ENCODE results near the gene USP49.
"Not testable (repeated sequence)": the region's sequence is repeated elsewhere in the genome, so short reads cannot be mapped to it uniquely, and the experiment has no call there.

The USP49 gene

DNA sequence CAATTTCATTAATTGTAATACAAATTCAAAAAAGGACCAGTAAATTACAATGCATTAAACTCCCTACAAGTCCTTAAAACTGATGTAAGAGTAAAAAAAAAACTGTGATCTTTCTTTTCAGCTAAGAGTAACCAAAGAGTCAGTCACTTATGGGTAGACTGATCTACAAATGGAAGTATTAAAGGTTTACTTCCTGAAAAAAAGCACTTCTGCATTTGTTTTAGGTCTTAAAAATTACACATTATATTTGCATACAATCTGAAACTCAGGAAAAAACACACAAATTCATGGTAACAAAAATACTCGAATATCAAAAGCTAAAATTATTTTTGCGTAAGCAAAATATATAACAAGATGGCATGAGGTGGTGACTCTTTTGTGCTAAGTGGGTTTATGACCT lies 23.5 kb downstream of the USP49 start:
- DNase-seq = no peak

- no peak for DNase-seq
Observed at GRCh38 chr6:41859356-41859755, 35.8 kb downstream of the USP49 start.

DNA sequence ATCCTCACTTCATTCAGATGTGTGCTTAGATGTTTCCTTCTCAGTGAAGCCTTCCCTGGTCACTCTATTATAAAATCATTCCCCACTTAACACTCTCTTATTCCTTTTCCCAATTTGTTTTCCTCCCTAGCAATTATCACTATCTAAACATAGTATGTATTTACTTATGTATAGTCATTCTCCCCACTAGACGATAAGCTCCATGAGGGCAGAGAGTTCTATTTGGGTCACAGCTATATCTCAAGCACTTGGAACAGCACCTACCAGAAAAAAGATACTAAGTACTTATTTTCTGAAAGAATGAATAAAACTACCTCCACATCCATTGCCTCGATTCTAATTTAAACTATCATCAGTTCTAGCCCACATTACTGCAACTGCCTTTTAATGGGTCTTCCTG lies 36.5 kb downstream of the USP49 start:
- no peak for DNase-seq

- no peak for DNase-seq
Observed at GRCh38 chr6:41850861-41851260, 44.3 kb downstream of the USP49 start.

DNA sequence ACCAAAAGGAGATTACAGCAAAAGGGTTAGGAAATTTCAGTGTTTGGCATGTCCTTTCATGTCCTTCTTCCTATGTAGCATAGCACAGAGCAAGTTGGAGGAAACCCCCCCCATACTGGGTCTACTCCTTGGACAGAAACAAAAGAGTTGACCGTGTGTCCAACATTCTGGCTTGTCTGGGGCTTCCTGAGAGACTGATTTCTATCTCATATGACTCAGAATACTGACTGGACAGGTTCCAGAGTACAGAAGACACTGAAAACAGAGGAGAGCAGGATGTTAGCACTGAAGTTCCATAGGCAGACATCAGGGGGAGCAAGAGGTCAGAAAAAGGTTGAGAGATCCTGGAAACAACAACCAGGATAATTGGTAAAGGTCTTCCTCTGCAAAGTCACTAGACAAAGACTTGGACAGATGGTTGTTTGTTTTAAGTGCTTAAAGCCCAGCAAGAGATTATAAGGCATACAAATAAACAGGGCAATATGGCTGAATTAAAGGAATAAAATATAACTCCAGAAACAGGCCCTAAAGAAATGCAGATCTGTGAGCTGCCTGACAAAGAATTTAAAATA lies 48.4 kb downstream of the USP49 start:
- DNase-seq = peak; percentile 38

DNA sequence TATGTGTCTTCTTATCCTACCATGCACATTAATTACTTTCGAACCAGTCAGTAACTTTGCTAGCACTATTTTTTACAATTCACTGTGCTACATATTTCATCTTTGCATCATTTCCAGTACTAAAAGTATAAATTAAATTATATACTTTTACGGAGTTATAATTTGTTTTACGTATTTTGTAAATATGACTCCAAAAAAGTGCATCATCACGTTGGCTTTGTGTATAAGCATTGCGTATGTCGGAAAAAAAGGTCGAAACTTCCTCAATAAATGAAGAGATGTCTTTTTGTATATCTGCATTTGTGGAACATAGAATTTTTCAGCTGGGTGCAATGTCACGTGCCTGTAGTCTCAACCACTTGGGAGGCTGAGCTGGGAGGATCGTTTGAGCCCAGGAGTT lies 52.0 kb downstream of the USP49 start:
- no peak for DNase-seq

- no peak for DNase-seq
Observed at GRCh38 chr6:41840326-41840725, 54.8 kb downstream of the USP49 start.

- no peak for DNase-seq
Observed at GRCh38 chr6:41836660-41837052, 58.5 kb downstream of the USP49 start.

- no peak for DNase-seq
Observed at GRCh38 chr6:41836022-41836659, 59.0 kb downstream of the USP49 start.

GRCh38 chr6:41832263-41832662 lies 62.9 kb downstream of the USP49 start:
- no peak for DNase-seq

- no peak for DNase-seq
Observed at GRCh38 chr6:41826343-41827022, 68.7 kb downstream of the USP49 start.

DNA sequence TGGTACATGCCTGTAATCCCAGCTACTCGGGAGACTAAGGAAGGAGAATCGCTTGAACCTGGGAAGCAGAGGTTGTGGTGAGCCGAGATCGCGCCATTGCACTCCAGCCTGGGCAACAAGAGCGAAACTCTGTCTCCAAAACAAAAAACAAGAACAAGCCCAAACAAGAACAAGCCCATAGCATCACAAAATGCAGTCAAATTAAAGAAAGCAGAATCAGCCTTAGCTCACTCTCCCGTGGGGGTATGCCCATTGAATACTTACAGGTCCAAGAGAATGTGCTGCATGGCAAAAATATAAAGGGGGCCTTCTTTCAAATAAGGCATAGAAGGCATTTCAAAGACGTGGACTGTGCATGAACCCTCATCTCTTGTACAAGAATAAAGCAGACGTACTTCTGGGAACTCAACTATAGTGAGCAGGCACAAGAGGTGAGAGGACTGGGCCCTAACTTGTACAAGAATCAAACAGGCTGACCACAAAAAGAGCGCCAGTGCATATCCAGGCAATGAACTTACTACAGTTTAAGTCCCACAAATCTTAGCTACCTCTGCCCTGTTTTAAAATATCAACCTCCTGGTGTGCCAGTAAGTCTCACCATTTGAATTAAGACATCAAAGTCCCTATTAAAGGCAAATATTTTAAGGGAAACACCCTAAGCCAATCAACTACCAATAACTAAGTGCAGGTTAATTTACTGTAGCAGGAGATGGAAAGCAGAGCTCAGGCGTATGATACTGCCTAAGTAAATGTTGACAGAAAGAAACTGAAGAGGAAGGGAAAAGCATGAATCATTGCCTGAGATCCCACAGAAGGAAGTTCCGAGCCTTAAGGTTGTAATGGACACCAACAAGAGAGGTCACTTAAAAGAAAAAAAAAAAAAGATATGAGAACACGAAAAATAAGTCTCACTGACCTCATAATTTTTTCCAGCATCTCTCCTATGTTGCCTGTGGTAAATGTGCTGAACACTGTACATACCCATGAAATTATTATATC lies 70.3 kb downstream of the USP49 start:
- DNase-seq = no peak

GRCh38 chr6:41823178-41823577 lies 72.0 kb downstream of the USP49 start:
- DNase-seq = no peak

DNA sequence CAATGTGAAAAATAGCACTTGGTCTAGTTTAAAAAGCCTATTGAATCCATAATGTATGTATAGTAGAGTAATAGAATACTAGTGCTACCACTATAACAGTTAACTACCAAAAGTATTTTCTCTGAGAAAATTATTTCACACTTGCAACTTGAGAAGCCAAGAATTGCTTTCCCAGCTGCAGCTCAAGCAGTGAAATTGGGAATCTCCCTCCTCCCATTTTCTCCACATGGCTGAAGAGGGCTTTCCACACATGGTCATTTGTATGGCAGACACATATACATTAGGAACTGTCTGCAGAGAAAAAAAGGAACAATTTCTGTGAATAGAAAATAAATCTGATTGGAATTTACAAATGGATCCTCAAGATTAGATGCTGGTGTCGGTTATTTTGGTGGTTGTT lies 73.2 kb downstream of the USP49 start:
- no peak for DNase-seq

GRCh38 chr6:41821266-41821665 lies 73.9 kb downstream of the USP49 start:
- no peak for DNase-seq

DNA sequence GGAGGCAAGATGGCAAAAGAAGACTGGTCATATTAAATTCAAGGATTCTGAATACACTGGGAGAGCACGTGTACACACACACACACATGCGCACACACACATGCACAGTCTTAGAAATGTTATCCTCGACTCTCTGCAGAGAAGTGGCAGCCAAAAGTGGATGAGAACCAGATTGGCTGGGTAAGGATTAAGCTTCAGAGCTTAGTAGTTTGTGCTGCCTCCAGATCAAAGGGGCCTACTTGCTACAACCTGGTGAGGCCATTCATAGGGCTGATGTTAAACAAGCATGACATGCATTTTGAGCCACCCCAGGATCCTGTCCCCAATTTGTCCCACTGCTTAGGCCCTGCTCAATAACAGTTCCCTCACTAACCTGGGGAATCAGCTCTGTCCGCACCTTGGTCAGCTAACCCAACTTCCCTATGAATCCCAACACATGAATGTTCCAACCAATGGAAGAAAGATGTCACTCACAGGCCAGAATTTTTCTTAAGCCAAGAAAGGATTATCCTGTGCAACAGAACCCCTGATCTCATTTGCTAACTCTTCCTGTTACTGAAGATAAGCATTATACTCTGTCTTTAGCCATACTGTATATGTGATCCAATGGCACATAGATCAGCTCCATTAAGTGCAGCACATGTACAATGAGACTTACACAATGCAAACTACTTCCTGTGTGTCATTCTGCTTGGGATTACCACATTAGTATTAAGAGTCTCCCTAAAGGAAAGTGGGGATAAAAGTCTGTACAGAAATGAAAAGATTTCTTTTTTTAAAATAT lies 76.7 kb downstream of the USP49 start:
- DNase-seq = no peak

GRCh38 chr6:41815587-41815986 lies 79.6 kb downstream of the USP49 start:
- no peak for DNase-seq

DNA sequence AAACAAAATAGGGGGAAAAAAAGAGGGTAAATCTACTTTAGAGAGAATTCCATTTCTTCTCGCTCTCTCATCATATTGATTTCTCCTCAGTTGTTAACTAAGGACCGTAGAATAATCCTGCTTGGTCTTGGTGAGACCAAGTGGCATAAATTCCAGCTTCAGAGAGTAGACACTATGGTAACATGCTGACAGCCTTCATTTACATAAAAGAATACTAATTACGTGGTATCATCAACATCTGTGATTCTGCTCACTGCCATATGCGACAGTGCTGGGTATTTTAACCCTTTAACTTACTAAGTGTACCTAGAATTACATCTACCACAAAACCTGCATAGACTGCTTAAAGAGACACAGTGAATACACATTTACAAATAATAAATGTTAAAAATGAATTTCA lies 80.5 kb downstream of the USP49 start:
- DNase-seq = no peak

- DNase-seq = no peak
Observed at GRCh38 chr6:41813956-41814355, 81.2 kb downstream of the USP49 start.

DNA sequence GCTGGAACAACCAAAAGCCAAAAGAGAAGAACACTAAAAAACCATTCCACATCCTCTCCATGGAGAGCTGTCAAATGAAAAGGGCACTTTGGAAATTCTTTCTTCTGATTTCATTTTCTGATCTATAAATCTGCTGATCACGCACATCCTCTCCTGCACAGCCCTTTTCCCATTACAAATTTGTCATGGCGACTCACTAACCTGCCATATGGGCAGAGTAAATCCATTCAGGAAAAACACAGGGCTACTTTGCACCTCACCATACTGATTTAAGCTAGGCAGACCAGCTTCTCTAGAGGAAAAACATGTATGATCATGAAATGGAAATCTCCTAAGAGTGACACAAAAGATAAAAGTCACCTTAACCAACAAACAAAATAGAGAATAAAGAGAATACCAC lies 81.7 kb downstream of the USP49 start:
- no peak for DNase-seq

DNA sequence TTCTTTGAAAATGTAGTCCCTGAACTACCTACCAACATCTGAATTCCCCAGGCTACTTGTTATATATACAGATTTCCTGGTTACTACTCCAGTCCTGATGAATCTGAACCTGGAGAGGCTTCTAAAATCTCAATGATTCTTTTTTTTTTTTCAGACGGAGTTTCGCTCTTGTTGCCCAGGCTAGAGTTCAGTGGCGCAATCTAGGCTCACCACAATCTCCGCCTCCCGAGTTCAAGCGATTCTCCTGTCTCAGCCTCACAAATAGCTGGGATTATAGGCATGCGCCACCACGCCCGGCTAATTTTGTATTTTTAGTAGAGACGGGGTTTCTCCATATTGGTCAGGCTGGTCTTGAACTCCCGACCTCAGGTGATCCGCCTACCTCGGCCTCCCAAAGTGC lies 83.2 kb downstream of the USP49 start:
- not testable (repeated sequence) for DNase-seq

GRCh38 chr6:41811095-41811494 lies 84.1 kb downstream of the USP49 start:
- DNase-seq = no peak

Measured in central memory CD4-positive, alpha-beta T cell (primary cell).